Caco-2 (cell line): ENCODE data around the gene PDE1C. TPM values are rescaled to one million over a fixed set of nuclear protein-coding genes. Genes with fewer than 3 reads are reported as not detected.

Experiments used
- BruUV-seq: library from RNA; stranded (reverse); fragments of 400-500 nt; replicated peaks from 2 replicates; lab custom pipeline; 2021; lab: Mats Ljungman, UMichigan
- CTCF ChIA-PET: fragments of 300-600 bp; sonication (Branson Sonifier 250); formaldehyde crosslinking; loops from one replicate; lab custom pipeline; 2022; ENCODE audit warnings: antibody characterized with exemption; lab: Charles Lee
- POLR2A ChIA-PET: fragments of 300-600 bp; sonication (Branson Sonifier 250); formaldehyde crosslinking; loops from one replicate; lab custom pipeline; 2022; ENCODE audit warnings: antibody characterized with exemption; lab: Charles Lee
- DNase-seq, 2 experiments: peaks; one replicate each; pipeline versions ENCODE4 v3.0.0 to v3.0.0-alpha.2; 2020 to 2022
- H3K27me3 ChIP-seq: replicated peaks from 2 replicates; pipeline ENCODE4 v1.6.0; 2011; ENCODE audit warnings: low read length; ENCODE audit not compliant: control insufficient read depth, insufficient read depth
- H3K36me3 ChIP-seq: 2 replicates; pipeline ENCODE4 v1.5.1; 2011; ENCODE audit warnings: low read length; ENCODE audit not compliant: control insufficient read depth, insufficient read depth
- H3K4me1 ChIP-seq: fragments of 250-450 bp; sonication (Bioruptor Pico); 2 replicates; pipeline ENCODE4 v1.5.1; 2020; ENCODE audit warnings: mild to moderate bottlenecking
- H3K4me3 ChIP-seq: 2 replicates; pipeline ENCODE4 v1.5.1; 2011; ENCODE audit warnings: low read depth, mild to moderate bottlenecking, control low read depth, low read length
- H3K9me3 ChIP-seq: fragments of 250-450 bp; sonication (Bioruptor Pico); 2 replicates; pipeline ENCODE4 v1.5.1; 2020; ENCODE audit warnings: mild to moderate bottlenecking, moderate library complexity
- H3K27ac Mint-ChIP-seq: one replicate; pipeline ENCODE4 v1.8.0; 2022; ENCODE audit warnings: mixed read lengths; ENCODE audit not compliant: unreplicated experiment
- H3K27me3 Mint-ChIP-seq: one replicate; pipeline ENCODE4 v1.8.0; 2022; ENCODE audit warnings: mixed read lengths; ENCODE audit not compliant: insufficient read depth, unreplicated experiment
- H3K36me3 Mint-ChIP-seq: one replicate; pipeline ENCODE4 v1.8.0; 2022; ENCODE audit warnings: mild to moderate bottlenecking, mixed read lengths; ENCODE audit not compliant: insufficient read depth, unreplicated experiment
- H3K4me1 Mint-ChIP-seq: one replicate; pipeline ENCODE4 v1.8.0; 2022; ENCODE audit warnings: low read depth, mixed read lengths; ENCODE audit not compliant: unreplicated experiment
- H3K4me3 Mint-ChIP-seq: one replicate; pipeline ENCODE4 v1.8.0; 2022; ENCODE audit warnings: mild to moderate bottlenecking, moderate library complexity, mixed read lengths; ENCODE audit not compliant: unreplicated experiment
- H3K9me3 Mint-ChIP-seq: one replicate; pipeline ENCODE4 v1.8.0; 2022; ENCODE audit warnings: mixed read lengths; ENCODE audit not compliant: unreplicated experiment
- intact Hi-C: fragments of 100-400 bp; cut with micrococcal nuclease; formaldehyde crosslinking; loops from one replicate; pipeline ENCODE4 v1.10.0; 2022; ENCODE audit not compliant: unreplicated experiment
- total RNA-seq: library from RNA; stranded (reverse); gene quantifications from 2 replicates; pipeline ENCODE4 v1.2.3, GENCODE V29; 2022
- TF ChIP-seq, protein P1 (sequence below), 2 experiments: fragments of 200-600 bp in 1 of 2; IDR thresholded peaks; 1 replicate in 1 of 2; 2 replicates in 1 of 2; pipeline versions ENCODE4 v1.5.1 to v1.8.0; 2011 to 2022; ENCODE audit warnings: antibody characterized with exemption in 1 of 2, control low read depth in 1 of 2, inconsistent platforms in 1 of 2, low read depth in 1 of 2, low read length in 1 of 2, mild to moderate bottlenecking in 1 of 2, moderate library complexity in 1 of 2; ENCODE audit not compliant: insufficient read depth in 1 of 2, severe bottlenecking in 1 of 2, unreplicated experiment in 1 of 2

Gene PDE1C
- total RNA-seq, 1 experiment from 2014 or later: not detected

- Mint-ChIP-seq H3K27me3 (no peaks in the 10 kb centered on the region), H3K36me3 (no peaks in the 10 kb centered on the region), H3K4me1 (no peaks in the 10 kb centered on the region), H3K4me3 (no peak overlapping the region), H3K9me3 (no peaks in the 10 kb centered on the region), H3K27ac (no peak overlapping the region)
- H3K36me3 ChIP-seq: no peaks in the 10 kb centered on the region
- ChIA-PET POLR2A (no interaction called here), CTCF (no interaction called here)
- H3K4me3 ChIP-seq: no peak overlapping the region
- no TSS peak for BruUV-seq
- no peaks in the 10 kb centered on the region for H3K27me3 ChIP-seq
- H3K4me1 ChIP-seq: no peaks in the 10 kb centered on the region
- H3K9me3 ChIP-seq: no peaks in the 10 kb centered on the region
- no peak for DNase-seq
- TF ChIP-seq, protein P1, sequence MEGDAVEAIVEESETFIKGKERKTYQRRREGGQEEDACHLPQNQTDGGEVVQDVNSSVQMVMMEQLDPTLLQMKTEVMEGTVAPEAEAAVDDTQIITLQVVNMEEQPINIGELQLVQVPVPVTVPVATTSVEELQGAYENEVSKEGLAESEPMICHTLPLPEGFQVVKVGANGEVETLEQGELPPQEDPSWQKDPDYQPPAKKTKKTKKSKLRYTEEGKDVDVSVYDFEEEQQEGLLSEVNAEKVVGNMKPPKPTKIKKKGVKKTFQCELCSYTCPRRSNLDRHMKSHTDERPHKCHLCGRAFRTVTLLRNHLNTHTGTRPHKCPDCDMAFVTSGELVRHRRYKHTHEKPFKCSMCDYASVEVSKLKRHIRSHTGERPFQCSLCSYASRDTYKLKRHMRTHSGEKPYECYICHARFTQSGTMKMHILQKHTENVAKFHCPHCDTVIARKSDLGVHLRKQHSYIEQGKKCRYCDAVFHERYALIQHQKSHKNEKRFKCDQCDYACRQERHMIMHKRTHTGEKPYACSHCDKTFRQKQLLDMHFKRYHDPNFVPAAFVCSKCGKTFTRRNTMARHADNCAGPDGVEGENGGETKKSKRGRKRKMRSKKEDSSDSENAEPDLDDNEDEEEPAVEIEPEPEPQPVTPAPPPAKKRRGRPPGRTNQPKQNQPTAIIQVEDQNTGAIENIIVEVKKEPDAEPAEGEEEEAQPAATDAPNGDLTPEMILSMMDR (IDR thresholded peaks at IDR 0.05; ENCODE audit: insufficient read depth in 1 of 2, low read depth in 1 of 2, low read length in 1 of 2, severe bottlenecking in 1 of 2, unreplicated experiment in 1 of 2): no peak
- intact Hi-C loops: no loop called here
These were observed 17.0 kb downstream of the PDE1C start for GRCh38 chr7:32053204-32053603.

GRCh38 chr7:32051128-32051527, 19.1 kb downstream of the PDE1C start:
- ChIA-PET POLR2A (no interaction called here), CTCF (no interaction called here)
- no peak overlapping the region for H3K4me3 Mint-ChIP-seq
- no peaks in the 10 kb centered on the region for H3K36me3 Mint-ChIP-seq
- no peaks in the 10 kb centered on the region for H3K27me3 Mint-ChIP-seq
- H3K9me3 ChIP-seq: no peaks in the 10 kb centered on the region
- no peak for DNase-seq
- H3K36me3 ChIP-seq: no peaks in the 10 kb centered on the region
- H3K4me3 ChIP-seq: no peak overlapping the region
- H3K27me3 ChIP-seq: no peaks in the 10 kb centered on the region
- H3K4me1 Mint-ChIP-seq: no peaks in the 10 kb centered on the region
- H3K27ac Mint-ChIP-seq: no peak overlapping the region
- TF ChIP-seq, protein P1 (IDR thresholded peaks at IDR 0.05; ENCODE audit: insufficient read depth in 1 of 2, low read depth in 1 of 2, low read length in 1 of 2, severe bottlenecking in 1 of 2, unreplicated experiment in 1 of 2): no peak
- H3K4me1 ChIP-seq: no peaks in the 10 kb centered on the region
- BruUV-seq: no TSS peak
- no peaks in the 10 kb centered on the region for H3K9me3 Mint-ChIP-seq
- intact Hi-C loops: no loop called here

DNA sequence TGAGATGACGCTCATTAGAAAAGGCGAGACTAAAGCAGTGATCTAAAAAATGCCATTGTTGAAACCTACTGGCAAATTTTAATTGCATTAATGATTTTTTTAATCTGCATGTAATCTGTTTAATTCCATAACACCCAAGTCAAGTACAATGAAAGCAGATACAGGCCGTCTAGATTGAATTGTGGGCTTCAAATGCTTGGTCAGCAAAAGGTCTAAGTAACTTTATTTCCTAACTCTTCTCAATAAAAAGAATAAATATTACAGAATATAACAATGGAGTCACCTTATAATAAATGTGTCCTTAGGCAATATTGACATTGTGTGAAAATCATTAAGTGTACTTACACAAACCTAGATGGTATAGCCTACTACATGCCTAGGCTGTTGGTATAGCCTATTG, 20.6 kb downstream of the PDE1C start:
- ChIA-PET CTCF (no interaction called here), POLR2A (no interaction called here)
- Mint-ChIP-seq H3K9me3 (no peaks in the 10 kb centered on the region), H3K4me3 (no peak overlapping the region), H3K27me3 (no peaks in the 10 kb centered on the region), H3K27ac (no peak overlapping the region), H3K4me1 (no peaks in the 10 kb centered on the region), H3K36me3 (no peaks in the 10 kb centered on the region)
- intact Hi-C loops: no loop called here
- no peaks in the 10 kb centered on the region for H3K36me3 ChIP-seq
- DNase-seq: no peak
- no peaks in the 10 kb centered on the region for H3K27me3 ChIP-seq
- TF ChIP-seq, protein P1 (IDR thresholded peaks at IDR 0.05; ENCODE audit: insufficient read depth in 1 of 2, low read depth in 1 of 2, low read length in 1 of 2, severe bottlenecking in 1 of 2, unreplicated experiment in 1 of 2): no peak
- no TSS peak for BruUV-seq
- H3K9me3 ChIP-seq: no peaks in the 10 kb centered on the region
- H3K4me3 ChIP-seq: no peak overlapping the region
- no peaks in the 10 kb centered on the region for H3K4me1 ChIP-seq
